Activated CD4-positive, CD25-positive, alpha-beta regulatory T cell treated with anti-CD3 and anti-CD28 coated beads, Interleukin-2, amount 50 U/mL, for 72 hours (primary cell): ENCODE data around the gene SMAD7.
A peak's percentile ranks its signal among the peaks of the same experiment; 100 is the strongest.

ENCODE experiments used
- DNase-seq: peaks from one replicate; pipeline ENCODE4 v3.0.0; 2021

SMAD7 gene

DNA sequence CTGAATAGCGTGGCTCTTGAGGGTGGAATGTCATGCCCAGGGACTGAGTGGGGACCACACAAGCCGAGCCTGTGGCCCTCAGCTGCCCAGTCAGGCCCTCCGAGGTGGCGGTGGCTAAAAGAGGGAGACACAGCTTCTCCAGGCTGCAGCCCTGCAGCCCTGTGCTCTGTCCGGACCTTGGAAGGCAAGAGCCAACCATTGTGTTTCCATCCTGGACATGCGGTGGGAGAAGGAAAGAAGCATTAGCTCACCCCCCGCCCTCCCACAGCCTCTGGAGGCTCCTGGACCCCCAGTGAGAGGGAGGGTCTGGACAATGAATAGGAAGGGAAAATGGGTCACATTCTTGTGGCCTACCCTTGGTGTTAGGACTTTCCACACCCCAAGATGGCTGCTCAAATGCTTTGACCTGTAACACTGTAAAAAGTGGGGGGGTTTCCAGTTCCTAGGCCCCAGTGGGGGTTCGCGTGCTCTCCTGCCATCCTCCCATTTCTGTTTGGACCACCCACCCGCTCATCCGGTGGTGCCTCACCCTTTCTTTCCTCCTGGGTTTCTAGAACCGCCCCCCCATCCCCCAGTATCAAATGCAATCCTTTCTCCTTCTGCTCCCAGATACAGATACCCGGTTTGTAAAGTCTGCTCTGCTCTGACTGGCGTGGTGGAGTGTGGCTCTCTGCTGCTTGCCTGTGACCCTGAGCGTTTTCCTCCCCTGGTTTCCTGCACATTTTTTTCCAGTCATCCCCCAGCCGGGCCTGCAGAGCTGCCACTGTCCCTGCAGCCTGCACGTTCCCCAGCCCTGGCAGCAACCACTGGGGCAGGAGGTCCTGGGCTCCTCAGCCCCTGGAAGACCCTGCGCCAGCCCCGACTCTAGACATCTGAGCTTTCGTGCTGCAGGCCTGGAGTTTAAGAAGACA, 36.3 kb upstream of the SMAD7 start:
- DNase-seq = no peak

DNA sequence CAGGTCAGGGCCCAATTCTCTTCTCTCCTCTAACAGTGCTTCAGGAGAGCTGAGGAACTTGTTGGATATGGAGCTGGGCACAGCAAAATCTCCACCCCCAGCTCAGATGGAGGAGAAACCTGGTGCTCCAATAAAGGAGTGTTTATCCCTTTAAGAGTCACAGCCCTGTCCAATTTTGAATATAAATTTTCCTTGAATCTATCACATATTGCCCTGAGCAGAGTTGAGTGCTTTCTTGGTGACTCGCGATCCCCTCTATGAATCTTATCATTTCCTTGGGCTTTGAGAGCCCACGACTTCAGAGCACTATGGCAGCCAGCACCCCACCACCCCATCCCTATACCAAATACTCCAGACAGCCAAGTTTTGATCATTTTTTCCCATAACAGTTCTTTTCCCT, 34.4 kb upstream of the SMAD7 start:
- DNase-seq = no peak

DNA sequence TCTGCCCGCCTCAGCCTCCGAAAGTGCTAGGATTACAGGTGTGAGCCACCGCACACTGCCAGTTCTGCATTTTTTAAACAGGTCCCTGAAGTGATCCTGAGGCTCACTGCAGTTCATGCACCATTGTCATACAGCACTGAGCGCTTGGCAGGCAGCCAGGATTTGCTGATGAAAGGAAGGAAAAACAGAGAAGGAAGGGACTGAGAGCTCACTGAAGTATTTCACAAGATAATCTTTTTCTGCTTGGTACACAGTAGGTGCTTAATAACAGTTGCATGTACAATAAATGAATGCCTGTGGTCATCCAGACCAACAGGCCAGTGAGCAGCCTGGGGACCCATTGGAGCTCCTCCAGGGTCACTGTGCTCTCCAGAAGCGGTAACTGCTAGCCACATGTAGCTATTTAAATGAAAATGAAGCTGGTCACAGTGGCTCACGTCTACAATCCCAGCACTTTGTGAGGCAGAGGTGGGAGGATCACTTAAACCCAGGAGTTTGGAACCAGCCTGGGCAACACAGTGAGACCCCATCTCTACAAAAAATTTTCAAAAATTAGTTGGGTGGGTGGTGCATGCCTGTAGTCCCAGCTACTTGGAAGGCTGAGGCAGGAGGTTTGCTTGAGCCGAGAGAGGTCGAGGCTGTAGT, 33.1 kb upstream of the SMAD7 start:
- no peak for DNase-seq

DNA sequence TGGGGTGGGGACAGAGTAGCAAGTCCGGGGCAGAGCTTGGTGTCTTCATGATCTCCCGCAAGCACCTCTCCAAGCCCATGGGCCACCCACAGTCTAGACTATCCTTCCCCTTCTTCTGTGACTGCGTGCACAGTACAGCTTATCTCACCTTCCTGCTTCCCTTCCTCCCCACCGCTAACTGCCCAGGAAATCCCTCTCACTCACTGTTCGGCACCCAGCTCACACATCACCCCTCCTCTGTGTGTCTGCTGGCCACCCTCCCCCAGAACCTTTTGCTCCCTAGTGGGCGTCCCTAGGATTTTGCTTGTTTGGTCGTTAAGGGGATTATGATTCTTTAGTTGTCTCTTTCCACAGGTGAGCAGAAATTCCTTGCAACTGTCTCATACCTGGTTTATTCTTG, 31.5 kb upstream of the SMAD7 start:
- DNase-seq = no peak

DNA sequence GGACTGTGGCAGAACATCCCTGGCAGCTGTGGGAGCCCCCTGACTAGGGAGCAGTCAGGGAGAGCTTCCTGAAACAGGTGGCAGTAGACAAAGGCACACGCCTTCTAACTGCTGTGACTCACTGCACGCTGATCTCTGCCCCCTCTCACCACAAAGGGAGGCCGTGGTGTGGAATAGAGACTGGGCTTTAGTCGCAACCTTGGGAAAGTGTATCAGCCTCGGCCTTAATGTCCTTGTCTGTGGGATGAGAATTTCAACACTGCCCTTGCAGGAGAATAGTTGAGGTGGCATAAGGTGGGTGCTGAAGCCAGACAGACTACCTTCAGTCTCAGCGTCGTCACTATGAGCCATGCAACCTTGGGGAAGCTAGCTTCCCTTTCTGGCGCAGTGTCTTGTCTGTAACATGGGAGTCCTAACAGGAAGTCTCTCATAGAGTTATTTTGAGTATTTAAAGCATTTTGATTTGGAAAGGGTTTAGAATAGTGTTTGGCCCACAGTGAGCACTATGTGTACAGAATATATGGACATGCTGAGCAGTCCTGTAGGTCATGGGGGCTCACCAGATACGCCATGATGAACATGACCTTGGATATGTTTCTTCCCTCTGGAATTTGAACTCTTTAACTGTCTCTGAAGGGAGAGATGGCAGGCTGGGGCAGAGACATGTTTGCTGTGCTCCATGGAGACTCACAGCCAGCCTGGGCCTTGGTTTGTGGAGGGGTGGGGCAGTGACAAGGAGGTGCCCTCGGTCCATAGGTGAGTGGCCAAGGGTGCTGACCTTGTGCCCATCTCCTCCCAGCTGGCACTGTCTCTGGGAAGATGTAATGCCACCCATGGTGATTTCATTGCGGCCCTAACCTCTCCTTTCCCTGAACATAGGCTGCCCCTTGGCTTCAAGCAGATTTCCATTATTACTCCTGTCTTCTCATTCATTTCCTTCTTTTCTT, 29.5 kb upstream of the SMAD7 start:
- no peak for DNase-seq

DNA sequence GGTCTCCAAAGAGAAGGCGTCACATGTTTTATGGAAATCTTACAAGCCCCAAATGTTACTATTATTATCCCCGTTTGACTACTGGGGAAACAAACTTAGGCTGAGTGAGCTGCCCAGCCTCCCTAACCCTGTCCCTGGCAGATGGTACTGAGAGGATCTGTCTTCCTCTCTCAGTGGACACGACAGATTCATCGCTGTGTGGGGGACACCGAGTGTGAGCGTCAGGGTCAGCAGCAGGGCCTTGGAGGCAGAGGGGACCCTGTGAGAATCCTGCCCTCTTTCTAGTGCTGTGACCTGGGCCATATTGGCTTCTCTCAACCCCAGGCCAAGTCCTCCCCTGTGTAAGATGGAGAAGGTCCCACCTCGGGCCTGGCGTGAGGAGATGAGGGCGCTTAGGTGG, 27.1 kb upstream of the SMAD7 start:
- no peak for DNase-seq

DNA sequence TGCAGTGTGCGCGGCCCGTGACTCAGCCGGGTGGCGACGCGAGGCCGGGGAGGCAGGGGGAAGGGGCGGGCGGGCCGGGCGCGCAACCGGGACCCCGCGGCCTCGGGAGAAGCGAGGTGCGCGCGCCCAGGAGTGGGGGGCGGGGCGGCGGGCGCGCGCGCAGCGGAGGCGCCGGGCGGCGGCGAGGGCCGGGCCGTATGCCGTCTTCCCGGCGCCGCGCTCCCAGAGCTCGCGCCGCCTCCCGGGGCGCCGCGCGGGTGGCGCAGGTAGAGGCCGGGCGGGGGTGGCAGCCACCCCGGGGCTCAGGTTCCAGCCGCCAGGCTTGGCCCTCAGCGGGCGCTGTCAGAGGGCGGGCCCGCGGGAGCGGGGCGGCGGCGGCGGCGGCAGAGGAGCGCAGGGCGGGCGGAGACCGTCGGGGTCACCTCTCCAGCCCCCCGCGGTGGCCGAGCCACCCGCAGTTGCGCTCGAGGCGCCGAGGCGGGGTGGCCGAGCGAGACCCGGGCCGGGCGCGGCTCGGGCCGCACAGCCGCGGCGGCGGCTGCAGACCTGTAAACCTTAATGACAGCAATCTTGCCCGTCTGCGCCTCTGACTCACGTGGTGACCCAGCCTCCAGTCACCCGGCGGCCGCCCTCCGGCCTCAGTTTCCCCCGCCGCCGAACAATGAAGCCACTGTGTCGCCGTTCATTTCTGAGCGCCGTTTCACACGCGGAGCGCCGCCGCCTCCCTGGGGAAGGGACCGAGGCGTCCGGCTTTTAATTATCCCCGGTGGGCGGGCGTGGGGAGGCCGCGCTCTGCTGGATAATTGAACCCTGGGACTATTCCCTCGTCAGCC, 25.3 kb upstream of the SMAD7 start:
- DNase-seq = peak; percentile 53

DNA sequence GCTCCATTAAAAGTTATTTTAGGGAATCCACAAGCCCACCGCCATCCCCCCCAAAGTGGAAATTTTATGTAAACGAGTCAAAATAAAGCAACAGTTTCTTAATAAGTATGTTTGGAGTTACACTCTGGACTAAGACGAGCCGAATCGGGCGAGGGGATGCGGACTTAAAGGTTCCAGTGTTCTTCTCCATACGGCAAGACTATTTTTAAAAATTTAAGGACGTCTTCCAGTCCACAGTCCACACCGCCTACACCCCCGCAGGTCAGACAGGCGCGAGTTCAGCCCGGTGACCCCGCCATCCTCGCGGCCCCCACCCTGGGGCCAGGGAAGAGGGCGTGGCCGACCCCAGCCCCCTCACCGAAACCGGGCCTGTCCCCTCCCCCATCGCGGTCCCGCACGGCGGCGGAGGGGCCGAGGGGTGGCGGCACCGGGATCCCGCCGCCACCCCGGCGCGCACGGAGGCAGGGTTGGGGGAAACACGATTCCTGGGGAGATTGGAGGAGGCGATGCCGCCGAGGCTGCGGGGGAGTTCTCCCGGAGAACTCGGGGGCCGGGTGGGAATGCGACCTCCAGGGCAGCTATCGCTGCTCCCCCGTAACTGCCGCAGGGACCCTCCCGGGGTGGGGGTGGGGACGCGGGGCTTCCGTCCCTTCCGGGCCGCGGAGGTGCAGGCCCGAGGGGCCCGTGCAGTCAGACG, 24.5 kb upstream of the SMAD7 start:
- DNase-seq = no peak

DNA sequence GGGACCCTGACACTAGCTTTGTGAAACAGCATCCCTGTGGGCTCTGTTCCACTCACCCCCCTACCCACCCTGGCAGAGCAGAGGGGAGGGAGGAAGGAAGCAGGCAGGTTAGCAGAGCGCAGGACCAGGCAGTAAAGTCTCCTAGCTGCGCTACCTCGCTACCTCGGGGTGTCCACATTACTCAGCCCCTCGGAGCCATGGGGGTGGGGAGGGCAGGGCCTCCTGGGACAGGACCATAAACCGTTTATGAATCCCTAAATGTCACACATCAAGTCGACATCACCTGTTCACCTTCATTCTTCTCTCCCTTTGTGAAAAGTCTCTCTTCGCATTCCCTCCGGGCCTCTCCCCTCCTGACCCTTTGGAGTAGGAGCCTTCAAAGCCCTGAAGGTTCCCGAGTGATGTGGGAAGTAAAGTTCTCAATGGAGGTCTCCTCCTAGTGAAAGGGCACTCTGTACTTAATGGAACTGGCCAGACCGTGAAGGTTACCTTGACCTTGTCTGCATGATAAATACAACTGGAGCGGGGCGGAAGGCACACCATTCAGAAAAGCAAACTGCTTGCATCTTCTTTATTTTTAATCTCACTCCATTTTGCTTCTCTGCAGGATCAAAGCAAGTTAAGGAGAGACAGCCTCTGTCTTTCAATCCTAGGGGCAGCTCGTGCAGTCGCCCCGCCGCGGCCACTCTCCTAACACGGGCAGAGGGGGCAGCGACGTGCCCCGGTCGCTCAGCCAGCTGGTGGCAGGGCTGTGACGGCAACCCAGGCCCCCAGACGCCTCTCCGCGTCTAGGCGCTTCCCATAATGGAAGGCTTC, 23.7 kb upstream of the SMAD7 start:
- no peak for DNase-seq

DNA sequence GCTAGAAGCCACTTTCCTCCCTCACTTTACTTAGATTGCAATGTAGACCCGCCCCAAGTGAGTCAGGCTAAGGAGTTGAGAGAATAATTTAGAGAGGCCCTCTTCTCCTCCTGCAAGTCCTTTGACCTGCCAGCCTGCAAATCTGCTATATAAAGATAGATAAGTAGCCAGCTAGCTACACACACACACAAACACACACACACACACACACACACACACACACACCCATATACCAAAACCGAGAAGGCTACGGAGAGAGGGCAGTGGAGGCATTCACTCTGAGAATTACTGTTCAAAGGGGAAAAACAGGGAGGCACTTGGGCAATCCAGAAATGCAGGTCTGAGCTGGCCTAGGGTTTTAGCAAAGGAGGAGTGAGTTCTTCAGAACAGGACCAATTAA, 23.0 kb upstream of the SMAD7 start:
- DNase-seq = no peak

DNA sequence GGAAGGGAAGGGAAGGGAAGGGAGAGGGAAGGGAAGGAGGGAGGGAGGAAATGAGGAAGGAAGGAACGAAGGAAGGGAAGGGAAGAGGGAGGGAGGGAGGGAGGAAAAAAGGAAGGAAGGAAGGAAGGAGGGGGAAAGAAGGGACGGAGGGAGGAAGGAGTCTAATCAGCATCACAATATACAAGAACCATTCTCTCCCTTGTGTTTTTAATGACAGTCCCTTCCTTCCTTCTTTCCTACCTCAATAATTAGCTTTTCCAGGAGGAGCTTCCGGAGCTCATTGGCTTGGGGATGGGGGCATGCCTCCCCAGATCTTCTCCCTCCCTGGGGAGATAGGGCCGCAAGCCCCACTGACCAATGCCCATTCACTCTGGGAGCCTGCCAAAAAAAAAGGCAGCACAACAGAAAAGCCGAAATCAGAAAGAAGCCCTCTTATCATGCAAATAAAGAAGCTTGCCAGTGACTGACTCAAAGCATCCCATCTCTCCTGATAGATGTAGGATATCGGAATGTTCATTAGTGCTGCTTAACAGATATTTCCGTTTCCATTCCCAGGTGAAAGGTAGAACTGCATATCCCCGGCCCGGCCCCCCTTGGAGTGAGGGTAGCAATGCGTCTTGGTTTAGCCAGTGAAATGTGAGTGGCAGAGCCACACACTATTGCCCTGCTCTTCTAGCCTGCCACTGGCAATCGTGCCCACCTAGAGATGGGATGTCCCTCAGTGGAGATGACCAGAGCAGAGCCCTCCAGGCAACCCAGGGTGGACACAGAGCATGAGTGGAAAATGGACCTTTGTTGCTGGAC, 17.8 kb upstream of the SMAD7 start:
- no peak for DNase-seq

DNA sequence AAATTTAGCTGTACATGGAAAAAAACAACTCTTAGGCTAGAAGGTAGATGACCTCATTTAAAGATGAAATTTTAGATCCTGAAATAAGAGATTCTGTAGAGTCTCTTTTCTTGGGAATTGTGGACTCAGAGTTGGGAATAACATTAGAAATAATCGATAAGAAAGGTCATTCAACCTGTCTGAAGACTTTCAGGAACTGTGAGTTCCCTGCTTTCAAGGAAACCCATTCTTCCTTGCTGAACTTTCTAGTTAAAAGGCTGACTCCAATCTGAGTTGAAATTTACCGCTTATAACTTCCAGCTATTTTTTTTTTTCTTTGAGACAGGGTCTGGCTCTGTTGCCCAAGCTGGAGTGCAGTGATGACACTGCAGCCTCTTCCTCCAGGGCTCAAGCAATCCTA, 16.8 kb upstream of the SMAD7 start:
- no peak for DNase-seq

DNA sequence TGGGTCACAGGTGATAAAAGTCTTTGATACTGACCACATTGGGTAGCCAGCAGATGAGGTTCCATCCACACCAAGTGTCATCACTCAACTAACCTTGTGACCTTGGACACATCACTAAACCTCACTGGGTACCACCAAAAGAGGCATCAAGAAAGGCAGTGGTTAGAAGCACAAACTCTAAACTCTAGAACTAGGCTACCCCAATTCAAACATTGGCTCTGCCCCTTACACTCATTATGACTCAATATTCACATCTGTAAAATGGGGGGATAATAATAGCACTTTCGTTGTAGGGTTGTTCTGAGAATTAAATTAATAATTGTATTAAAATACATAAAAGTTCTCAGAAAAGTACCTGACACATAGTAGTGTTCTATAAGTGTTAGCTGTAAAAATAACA, 15.8 kb upstream of the SMAD7 start:
- DNase-seq = no peak

DNA sequence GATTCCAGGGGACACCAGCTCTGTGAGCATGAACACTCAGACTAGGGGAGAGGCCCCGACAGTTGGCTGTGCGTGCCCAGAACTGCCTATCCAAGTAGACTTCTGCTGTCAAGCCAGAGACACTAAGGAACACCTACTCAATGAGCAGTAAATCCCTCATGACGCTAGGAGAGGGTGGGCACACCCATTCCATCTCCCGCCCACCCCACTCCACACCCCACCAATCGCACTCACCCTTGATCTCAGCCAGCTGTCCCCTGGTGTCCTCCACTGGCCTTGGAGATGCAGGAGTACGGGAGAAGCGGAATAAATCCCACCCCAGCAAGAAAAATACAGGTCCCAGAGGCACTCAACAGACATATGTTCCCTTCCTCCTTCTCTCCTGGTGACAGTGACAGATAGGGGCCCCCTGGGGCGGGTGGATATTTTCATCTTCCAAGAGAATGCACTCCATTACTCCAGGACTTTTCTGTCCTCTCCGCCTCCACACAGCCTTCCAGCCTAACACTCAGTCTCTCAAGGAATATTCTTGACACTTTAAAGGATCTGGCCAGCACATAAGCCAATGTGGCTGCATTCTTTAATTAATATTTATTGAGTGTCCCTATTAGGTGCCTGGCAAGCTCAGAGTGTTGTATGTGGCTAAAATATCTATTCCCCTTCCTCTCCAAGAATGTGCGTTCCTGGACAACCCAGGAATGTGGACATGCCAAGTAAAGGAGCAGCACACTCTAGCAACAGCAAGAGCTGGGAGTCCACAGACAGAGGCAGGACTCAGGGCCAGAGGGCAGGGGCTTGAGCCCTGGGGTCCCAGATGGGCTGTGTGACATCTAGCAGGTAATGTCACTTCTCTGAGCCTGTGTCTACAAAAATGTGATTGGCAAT, 13.1 kb upstream of the SMAD7 start:
- DNase-seq = no peak

DNA sequence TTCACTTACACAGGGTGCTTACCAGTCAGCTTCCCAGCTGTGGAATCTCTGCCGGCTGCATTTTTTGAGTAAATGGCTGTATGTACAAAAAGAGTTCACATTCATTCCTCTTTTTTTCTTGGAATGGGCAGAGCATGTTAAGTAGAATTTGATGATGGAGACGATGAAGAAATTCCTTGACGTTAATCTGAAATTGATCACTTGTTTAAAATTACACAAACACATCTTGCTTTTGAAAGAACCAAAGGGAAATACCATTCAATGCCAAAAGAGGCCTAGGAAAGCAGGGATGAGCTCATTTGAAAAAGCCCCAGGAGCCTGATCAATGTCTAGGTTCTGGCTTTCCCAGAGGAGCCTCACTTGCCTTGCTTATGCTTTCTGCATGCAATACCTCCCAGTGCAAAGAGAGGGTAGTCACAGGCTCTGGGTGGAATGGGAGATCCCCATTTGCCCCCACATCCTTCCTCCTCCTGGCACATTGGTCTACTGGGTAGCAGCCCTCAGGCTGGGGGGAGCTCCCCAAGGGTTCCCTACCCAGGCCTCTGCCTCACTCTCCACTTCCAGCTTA, 12.3 kb upstream of the SMAD7 start:
- no peak for DNase-seq

DNA sequence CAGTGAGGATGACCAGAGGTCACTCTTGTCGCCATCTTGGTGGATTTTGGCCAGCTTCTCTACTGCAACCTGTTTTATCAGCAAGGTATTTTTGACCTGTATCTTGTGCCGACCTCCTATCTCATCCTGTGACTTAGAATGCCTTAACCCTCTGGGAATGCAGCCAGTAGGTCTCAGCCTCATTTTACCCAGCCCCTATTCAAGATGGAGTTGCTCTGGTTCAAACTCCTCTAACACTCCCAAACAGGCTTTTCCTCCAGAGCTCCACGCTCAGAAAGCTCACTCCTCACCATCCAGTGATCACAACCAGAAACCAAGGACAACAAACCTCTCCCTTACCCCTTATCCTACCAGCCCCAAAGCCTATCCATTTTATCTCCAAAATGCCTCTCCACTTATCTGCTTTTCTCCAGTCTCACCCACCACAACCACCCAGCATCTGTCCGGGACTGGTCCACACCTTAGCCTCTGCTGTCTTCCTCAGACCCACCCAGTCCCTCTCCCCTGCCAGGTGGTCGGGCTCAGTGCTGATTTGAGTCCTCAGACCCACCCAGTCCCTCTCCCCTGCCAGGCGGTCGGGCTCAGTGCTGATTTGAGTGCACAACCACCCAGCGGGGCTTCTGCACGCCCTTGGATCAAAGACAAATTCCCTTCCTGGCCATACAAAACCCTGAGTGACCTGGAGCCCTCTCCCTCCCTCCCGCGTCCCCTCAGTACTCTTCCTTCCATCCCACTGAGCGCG, 11.7 kb upstream of the SMAD7 start:
- DNase-seq = no peak

DNA sequence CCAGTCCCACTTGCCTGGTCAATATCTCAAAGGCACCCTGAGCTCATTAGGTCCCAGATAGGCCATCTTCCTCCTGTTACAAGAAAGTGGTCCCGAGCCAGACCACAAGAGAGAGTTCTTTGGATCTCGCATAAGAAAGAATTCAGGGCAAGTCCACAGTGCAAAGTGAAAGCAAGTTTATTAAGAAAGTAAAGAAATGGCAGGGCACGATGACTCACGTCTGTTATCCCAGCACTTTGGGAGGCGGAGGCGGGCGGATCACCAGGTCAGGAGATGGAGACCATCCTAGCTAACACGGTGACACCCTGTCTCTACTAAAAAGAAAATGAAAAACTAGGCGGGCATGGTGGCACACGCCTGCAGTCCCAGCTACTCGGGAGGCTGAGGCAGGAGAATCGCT, 10.8 kb upstream of the SMAD7 start:
- DNase-seq = no peak
